Kidney capillary endothelial cell (primary cell): ENCODE measurements around the gene PRAMEF11.
"Not testable (repeated sequence)": the region's sequence is repeated elsewhere in the genome, so short reads cannot be mapped to it uniquely, and the experiment has no call there.

Source experiments
- DNase-seq: peaks from one replicate; pipeline ENCODE4 v3.0.0-alpha.2; 2018; ENCODE audit warnings: low spot score

Gene PRAMEF11

GRCh38 chr1:12831310-12831709 is at the start of gene PRAMEF11:
Gene PRAMEF11 (minus strand): TSS chr1:12831410. CDS start chr1:12828789, 2,621 bp downstream.
- not testable (repeated sequence) for DNase-seq

GRCh38 chr1:12878453-12878852 is 47.2 kb upstream of the PRAMEF11 start:
- not testable (repeated sequence) for DNase-seq

- DNase-seq = not testable (repeated sequence)
Observed at GRCh38 chr1:12863131-12863880, 32.1 kb upstream of the PRAMEF11 start.

- DNase-seq = not testable (repeated sequence)
Observed at GRCh38 chr1:12856786-12857185, 25.6 kb upstream of the PRAMEF11 start, which contains the start of gene PRAMEF2. Gene PRAMEF2 (plus strand): TSS chr1:12857086. CDS start chr1:12859010, 1,924 bp downstream.

DNA sequence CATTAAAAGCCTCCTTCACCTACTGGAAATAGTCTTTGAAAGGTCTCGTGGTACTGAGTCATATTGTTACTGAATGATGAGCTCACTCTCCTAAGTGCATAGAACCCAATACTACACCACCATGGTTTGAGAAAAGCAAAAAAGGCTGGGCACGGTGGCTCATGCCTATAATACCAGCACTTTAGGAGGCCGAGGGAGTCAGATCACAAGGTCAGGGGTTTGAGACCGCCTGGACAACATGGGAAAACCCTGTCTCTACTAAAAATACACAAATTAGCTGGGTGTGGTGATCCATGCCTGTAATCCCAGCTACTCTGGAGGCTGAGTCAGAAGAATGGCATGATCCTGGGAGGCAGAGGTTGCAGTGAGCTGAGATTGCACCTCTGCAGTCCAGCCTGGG is 20.6 kb upstream of the PRAMEF11 start:
- no peak for DNase-seq

GRCh38 chr1:12848620-12849019 is 17.4 kb upstream of the PRAMEF11 start, which contains the start of gene HNRNPCL1:
Gene HNRNPCL1 (minus strand): TSS chr1:12848720. CDS start chr1:12848289, 431 bp downstream.
- DNase-seq = not testable (repeated sequence)

DNA sequence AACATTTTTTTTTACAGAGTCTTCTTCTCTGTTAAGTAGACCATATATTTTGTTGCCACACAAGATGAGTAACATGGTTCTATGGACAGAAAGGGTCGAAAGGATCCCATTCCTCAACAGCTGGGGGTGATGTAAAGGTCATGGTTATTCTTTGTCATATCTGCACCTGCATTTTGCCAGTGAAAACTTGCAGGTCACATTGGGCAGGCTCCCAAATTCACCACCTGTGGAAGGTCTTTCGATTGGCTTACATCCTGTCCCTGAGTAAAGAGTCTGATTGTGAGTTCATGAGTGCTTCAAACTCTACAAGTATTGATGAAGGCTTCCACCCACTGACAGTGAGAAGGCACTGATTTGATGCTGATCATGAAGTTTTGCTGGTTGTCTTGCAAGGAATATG is 2.0 kb upstream of the PRAMEF11 start:
- DNase-seq = not testable (repeated sequence)

DNA sequence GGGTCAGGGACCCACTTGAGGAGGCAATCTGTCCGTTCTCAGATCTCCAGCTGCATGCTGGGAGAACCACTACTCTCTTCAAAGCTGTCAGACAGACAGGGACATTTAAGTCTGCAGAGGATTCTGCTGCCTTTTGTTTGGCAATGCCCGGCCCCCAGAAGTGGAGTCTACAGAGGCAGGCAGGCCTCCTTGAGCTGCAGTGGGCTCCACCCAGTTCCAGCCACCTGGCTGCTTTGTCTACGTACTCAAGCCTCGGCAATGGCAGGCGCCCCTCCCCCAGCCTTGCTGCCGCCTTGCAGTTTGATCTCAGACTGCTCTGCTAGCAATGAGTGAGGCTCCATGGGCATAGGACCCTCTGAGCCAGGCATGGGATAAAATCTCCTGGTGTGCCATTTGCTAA is 12.1 kb downstream of the PRAMEF11 start:
- DNase-seq = not testable (repeated sequence)

DNA sequence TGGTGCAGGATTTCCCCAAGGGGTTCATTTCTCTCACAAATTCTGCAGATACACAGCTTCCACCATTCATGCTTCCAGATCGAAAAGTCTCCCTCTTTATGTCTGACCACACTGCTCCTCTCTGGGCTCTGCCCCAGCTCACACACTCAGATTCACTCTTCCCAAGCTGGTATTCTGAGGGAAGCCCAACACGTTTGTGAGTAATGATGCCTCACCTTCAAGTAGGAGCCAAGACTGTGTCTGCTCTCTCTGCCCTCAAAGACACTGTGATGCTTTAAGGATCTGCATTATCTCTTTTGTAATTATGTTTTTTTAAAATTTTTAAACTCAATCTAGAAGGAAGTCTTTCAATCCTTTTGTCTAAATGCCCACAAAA is 19.8 kb downstream of the PRAMEF11 start:
- DNase-seq = no peak

GRCh38 chr1:12810691-12811408 is 20.4 kb downstream of the PRAMEF11 start:
- no peak for DNase-seq

DNA sequence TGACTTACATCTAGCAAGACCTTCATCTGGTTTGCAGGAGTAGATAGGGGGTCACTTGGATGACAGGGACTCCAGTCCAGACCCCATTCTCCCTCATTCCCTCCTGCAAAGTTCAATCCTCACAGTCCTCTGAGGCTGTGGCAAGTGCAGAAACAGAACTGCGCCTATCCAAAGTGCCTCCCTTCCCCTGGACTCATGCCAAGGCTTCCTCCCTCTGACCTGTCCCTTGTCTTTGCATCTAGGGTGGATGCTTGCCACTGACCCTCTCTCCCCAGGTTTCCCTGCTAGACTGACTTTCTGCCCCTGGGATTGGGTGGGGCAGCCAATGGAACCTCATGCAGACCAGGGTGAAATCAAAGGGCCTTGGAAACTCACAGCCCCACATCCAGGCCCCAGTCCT is 21.3 kb downstream of the PRAMEF11 start:
- DNase-seq = no peak

GRCh38 chr1:12799730-12800129 is 31.5 kb downstream of the PRAMEF11 start:
- no peak for DNase-seq

DNA sequence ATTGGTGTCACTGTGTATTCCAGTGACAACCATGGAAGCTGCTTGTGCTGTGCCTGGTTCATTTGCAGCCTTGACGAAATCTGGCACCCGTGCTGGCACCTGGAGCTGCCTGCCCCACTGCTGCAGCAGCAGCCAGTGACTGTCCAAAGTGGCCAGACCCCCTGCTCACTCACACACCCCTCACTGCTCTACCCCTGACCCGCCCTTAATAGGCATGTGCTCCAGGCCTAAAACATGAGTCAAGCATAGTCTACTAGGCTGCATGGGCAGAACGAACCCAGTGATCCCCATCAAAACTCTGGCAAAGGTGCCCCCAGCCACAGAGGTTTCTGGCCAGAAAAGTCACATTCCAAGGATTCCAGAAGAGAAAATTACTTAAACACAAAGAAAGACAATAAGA is 32.3 kb downstream of the PRAMEF11 start:
- no peak for DNase-seq

- not testable (repeated sequence) for DNase-seq
Observed at GRCh38 chr1:12791097-12791496, 40.1 kb downstream of the PRAMEF11 start, which contains the start of gene PRAMEF1. Gene PRAMEF1 (plus strand): TSS chr1:12791397. CDS start chr1:12793228, 1,831 bp downstream.

DNA sequence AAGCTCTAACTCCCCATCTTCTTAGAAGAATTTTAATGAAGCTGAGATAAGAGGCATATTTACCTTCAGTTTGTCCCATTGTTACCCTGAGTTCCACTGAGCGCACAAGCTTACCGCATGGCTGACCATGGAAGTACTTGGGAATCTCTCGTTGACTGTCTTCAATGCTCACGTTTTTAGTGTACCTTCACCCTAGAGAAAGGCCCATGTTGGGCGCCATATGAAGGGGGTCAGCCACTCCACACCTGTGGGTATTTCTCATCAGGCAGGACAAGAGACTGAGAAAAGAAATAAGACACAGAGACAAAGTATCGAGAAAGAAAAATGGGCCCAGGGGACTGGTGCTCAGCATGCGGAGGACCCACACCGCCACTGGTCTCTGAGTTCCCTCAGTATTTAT is 46.5 kb downstream of the PRAMEF11 start:
- DNase-seq = not testable (repeated sequence)

DNA sequence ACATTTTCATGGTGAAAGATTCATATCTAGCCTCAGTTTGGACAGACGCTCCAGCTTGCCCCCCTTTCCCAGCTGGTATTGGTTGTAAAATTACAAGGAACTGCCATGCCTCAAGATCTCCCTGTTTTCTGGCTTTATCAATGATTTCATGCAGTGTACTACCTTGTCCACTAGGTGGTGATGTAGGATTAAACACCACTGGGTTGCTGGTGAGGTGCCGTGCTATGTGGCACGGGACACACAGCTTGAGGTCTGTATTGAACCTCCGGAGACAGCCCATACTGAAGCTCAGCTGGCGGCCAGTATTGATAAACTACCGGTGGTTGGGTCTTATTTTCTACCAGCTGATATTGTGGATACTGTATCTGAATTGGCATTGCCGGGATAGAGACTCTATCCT is 47.4 kb downstream of the PRAMEF11 start:
- DNase-seq = not testable (repeated sequence)

DNA sequence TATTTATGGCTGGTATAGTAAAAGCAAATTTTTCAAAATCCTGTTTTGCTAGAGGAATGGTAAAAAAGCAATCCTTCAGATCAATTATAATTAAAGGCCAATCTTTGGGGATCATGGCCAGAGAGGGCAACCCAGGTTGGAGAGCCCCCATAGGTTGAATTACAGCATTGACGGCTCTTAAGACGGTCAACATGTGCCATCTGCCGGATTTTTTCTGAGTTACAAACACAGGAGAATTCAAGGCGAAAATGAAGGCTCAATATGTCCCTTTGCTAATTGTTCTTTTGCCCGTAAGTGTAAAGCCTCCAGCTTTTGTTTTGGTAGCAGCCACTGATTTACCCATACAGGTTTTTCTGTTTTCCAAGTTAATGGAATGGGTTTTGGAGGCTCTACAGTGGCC is 49.7 kb downstream of the PRAMEF11 start:
- DNase-seq = not testable (repeated sequence)

- DNase-seq = no peak
Observed at GRCh38 chr1:12778907-12779306, 52.3 kb downstream of the PRAMEF11 start.

GRCh38 chr1:12778061-12778460 is 53.1 kb downstream of the PRAMEF11 start:
- no peak for DNase-seq

GRCh38 chr1:12776801-12777557 is 54.2 kb downstream of the PRAMEF11 start:
- no peak for DNase-seq

- DNase-seq = no peak
Observed at GRCh38 chr1:12775443-12775842, 55.8 kb downstream of the PRAMEF11 start.

DNA sequence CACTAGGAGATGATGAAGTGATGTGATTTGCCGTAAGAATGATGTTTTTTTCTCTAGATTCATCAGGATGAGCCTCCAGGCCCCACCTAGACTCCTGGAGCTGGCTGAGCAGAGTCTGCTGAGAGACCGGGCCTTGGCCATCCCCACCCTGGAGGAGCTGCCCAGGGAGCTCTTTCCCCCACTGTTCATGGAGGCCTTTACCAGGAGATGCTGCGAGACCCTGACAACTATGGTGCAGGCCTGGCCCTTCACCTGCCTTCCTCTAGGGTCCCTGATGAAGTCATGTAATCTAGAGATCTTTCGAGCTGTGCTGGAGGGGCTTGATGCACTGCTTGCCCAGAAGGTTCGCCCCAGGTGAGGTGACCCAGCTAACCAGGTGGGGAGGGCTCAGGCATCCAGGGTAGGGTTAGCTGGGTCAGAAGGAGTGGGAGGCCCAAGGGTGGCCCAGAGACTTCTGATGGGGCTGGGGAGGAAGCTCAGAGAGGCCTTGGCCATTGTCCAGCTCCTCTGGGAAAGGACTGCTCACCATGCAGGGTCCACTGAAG is 56.3 kb downstream of the PRAMEF11 start:
- no peak for DNase-seq
